Measurements from ENCODE around the gene HMGXB3.

The HMGXB3 gene

GRCh38 chr5:149990518-149991376 is 9.8 kb upstream of the HMGXB3 start:
- DNase-seq, result peak; percentile 55 to 56

GRCh38 chr5:149993471-149993870 is 7.1 kb upstream of the HMGXB3 start:
- DNase-seq, result no peak

- DNase-seq, result no peak
These were observed 4.9 kb upstream of the HMGXB3 start for GRCh38 chr5:149995385-149996204.

- no peak for DNase-seq
These were observed 4.2 kb upstream of the HMGXB3 start for GRCh38 chr5:149996205-149996890.

- no peak for DNase-seq
These were observed 2.3 kb upstream of the HMGXB3 start for GRCh38 chr5:149998281-149998680.

- no peak for DNase-seq
These were observed 1.2 kb upstream of the HMGXB3 start for GRCh38 chr5:149999359-149999758.

- DNase-seq, result no peak
These were observed 678 bp upstream of the HMGXB3 start for GRCh38 chr5:149999866-150000255.

- DNase-seq, result peak; percentile 11 to 44
These were observed 586 bp downstream of the HMGXB3 start for GRCh38 chr5:150000990-150001659.

- peak; percentile 40 to 46 for DNase-seq
These were observed 1.3 kb downstream of the HMGXB3 start for GRCh38 chr5:150001660-150002486.

- no peak for DNase-seq
These were observed 5.8 kb downstream of the HMGXB3 start for GRCh38 chr5:150006318-150006717.

- DNase-seq, result no peak
These were observed 6.5 kb downstream of the HMGXB3 start for GRCh38 chr5:150007050-150007449.

GRCh38 chr5:150009671-150010387 is 9.3 kb downstream of the HMGXB3 start:
- DNase-seq, result no peak

- DNase-seq, result no peak
These were observed 13.4 kb downstream of the HMGXB3 start for GRCh38 chr5:150013931-150014330.

GRCh38 chr5:150014456-150014855 is 13.9 kb downstream of the HMGXB3 start:
- no peak for DNase-seq

GRCh38 chr5:150015415-150015814 is 14.9 kb downstream of the HMGXB3 start:
- DNase-seq, result no peak

GRCh38 chr5:150016537-150016936 is 16.0 kb downstream of the HMGXB3 start:
- DNase-seq, result no peak

- DNase-seq, result no peak
These were observed 16.9 kb downstream of the HMGXB3 start for GRCh38 chr5:150017226-150018005.

- no peak for DNase-seq
These were observed 19.7 kb downstream of the HMGXB3 start for GRCh38 chr5:150020249-150020648.

GRCh38 chr5:150021491-150022157 is 21.1 kb downstream of the HMGXB3 start:
- no peak for DNase-seq

GRCh38 chr5:150022158-150022531 is 21.6 kb downstream of the HMGXB3 start:
- no peak for DNase-seq

Data from stimulated activated CD4-positive, alpha-beta T cell treated with anti-CD3 and anti-CD28 coated beads, Interleukin-2, amount 100 ng/mL, for 48 hours (primary cell).